RWPE2 (cell line): ENCODE measurements around the gene PHLDB1.

Experiments
- ATAC-seq: fragments of 200-7000 bp; cut with Tn5 transposase; 3 replicates; pipeline ENCODE4 v1.9.1; 2021; ENCODE audit warnings: low read depth
- DNase-seq: peaks from one replicate; pipeline ENCODE4 v3.0.0-alpha.2; 2020; ENCODE audit warnings: low spot score
- H3K27ac ChIP-seq: fragments of 450-650 bp; 2 replicates; pipeline ENCODE4 v1.5.1; 2017; ENCODE audit warnings: mild to moderate bottlenecking; ENCODE audit not compliant: poor library complexity, severe bottlenecking
- H3K27me3 ChIP-seq: fragments of 250-450 bp; sonication (Bioruptor Pico); 2 replicates; pipeline ENCODE4 v1.5.1; 2021; ENCODE audit warnings: mild to moderate bottlenecking, moderate library complexity; ENCODE audit not compliant: insufficient read depth, poor library complexity, severe bottlenecking
- H3K36me3 ChIP-seq: fragments of 250-450 bp; sonication (Bioruptor Pico); 2 replicates; pipeline ENCODE4 v1.5.1; 2020; ENCODE audit warnings: low read depth, mild to moderate bottlenecking, moderate library complexity
- H3K4me1 ChIP-seq: fragments of 250-450 bp; sonication (Bioruptor Pico); 2 replicates; pipeline ENCODE4 v1.5.1; 2021; ENCODE audit warnings: mild to moderate bottlenecking, moderate library complexity; ENCODE audit not compliant: insufficient read depth, poor library complexity, severe bottlenecking
- H3K4me3 ChIP-seq: fragments of 250-450 bp; sonication (Bioruptor Pico); 2 replicates; pipeline ENCODE4 v1.5.1; 2021; ENCODE audit warnings: mild to moderate bottlenecking, moderate library complexity; ENCODE audit not compliant: severe bottlenecking
- H3K9me3 ChIP-seq: fragments of 250-450 bp; sonication (Bioruptor Pico); 2 replicates; pipeline ENCODE4 v1.5.1; 2021; ENCODE audit warnings: mild to moderate bottlenecking, moderate library complexity; ENCODE audit not compliant: severe bottlenecking
- TF ChIP-seq, protein P1 (sequence below): fragments of 450-650 bp; IDR thresholded peaks from one replicate; pipeline ENCODE4 v1.5.1; 2017; ENCODE audit warnings: mild to moderate bottlenecking, moderate library complexity; ENCODE audit not compliant: poor library complexity, severe bottlenecking

Gene PHLDB1

DNA sequence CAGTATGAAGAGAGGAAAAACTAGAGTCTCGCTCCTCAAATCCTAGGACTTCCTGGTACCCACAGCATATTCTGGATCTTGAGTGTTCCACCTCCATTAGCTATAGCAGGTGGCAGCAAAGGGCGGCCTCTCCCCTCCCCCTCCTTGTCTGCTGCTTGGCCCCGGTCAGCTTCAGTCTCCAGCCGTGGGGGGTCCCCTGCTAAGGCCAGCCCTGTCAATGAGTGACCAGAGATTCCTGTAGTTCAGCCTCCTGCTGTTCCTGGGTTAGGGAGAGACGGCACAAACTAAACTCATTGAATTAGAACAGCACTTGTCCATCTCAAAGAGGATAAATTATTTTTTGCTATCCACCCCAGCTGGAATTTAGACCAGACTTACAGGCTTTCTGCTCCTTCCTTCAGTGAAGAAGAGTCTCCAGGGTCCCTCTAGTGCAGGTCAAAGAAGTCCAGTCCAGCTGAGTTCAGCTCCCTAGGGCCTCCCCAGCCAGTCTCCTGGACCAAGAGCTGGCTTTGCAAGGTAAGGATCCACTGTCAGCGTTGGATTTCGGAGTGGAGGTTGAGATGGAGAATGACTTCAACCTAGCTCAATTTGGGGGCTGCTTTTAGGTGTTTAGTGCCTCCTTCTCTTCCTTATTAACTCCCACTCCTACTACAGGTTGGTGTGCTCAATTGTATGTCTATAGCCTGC, 1.1 kb upstream of the PHLDB1 start:
- no peak for ATAC-seq
- Histone ChIP-seq H3K4me3 (no peak overlapping the region), H3K4me1 (no peaks in the 10 kb centered on the region)

DNA sequence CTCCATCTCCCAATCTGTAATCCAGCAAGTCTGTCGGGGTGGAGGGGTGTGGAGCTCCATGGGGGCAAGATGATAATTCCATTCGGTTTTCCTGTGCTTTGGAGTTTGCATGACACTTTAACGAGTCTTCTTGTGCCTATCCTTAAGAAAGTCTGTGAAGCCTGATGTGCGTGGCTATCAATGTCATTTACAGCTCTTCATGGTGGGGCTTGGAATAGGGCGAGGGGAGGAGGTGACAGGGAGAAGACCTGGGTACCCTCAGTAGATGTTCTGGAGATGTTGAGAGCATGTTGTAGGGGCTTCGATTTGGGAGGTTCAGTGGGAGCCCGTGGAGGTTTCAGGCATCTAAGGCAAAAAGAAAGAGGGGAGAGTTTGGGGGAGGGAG, 579 bp upstream of the PHLDB1 start:
- no peak overlapping the region for H3K27ac ChIP-seq
- peaks cover 11% of the 10 kb centered on the region for H3K36me3 ChIP-seq
- no peaks in the 10 kb centered on the region for H3K9me3 ChIP-seq
- ATAC-seq (no peak), DNase-seq (no peak)
- H3K4me1 ChIP-seq = no peaks in the 10 kb centered on the region
- no peak overlapping the region for H3K4me3 ChIP-seq
- no peaks in the 10 kb centered on the region for H3K27me3 ChIP-seq
- TF ChIP-seq, protein P1, sequence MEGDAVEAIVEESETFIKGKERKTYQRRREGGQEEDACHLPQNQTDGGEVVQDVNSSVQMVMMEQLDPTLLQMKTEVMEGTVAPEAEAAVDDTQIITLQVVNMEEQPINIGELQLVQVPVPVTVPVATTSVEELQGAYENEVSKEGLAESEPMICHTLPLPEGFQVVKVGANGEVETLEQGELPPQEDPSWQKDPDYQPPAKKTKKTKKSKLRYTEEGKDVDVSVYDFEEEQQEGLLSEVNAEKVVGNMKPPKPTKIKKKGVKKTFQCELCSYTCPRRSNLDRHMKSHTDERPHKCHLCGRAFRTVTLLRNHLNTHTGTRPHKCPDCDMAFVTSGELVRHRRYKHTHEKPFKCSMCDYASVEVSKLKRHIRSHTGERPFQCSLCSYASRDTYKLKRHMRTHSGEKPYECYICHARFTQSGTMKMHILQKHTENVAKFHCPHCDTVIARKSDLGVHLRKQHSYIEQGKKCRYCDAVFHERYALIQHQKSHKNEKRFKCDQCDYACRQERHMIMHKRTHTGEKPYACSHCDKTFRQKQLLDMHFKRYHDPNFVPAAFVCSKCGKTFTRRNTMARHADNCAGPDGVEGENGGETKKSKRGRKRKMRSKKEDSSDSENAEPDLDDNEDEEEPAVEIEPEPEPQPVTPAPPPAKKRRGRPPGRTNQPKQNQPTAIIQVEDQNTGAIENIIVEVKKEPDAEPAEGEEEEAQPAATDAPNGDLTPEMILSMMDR = no peak

More for the DNA sequence above, 1.1 kb upstream of the PHLDB1 start:
- Histone ChIP-seq H3K9me3 (no peaks in the 10 kb centered on the region), H3K36me3 (peaks cover 17% of the 10 kb centered on the region), H3K27ac (no peak overlapping the region), H3K27me3 (no peaks in the 10 kb centered on the region)
- no peak for DNase-seq
- TF ChIP-seq, protein P1 = no peak

DNA sequence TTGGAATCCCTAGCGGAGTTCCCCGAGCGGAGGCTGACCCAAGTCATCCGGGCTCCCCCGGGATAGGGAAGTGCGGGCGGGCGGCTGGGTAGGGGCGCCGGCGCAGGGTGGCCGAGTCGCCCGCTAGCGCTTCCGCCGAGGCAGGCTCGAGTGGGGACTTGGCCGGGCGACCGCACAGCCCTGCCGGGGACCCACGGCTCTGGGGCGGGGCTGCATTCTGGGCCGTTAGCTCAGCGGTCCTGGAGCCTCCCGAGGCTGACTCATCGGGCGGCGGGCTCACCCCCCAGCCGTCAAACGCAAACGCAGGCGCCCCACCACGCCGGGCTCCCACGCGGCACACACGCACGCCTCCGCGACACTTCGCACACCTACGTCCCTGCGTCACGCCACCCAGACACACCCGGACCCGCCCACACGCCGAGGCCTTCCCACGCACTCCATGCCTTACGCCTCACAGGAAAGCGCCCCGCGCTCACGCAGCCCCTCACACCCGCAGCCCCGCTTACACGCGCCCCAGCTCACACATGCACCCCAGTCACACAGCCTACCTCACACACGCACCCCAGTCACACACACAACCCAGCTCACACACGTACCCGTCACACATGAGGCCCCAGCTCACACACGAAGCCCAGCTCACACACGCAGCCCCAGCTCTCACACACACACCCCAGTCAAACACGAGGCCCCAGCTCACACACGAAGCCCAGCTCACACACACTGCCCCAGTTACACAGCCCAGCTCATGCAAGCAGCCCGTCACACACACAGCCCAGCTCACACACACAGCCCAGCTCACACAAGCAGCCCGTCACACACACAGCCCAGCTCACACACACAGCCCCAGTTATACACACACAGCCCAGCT, 1.2 kb downstream of the PHLDB1 start:
- no peaks in the 10 kb centered on the region for H3K27me3 ChIP-seq
- DNase-seq (no peak), ATAC-seq (peak; percentile 65)
- H3K4me1 ChIP-seq = no peaks in the 10 kb centered on the region
- peak overlapping the region; percentile 57 for H3K27ac ChIP-seq
- TF ChIP-seq, protein P1 = no peak
- H3K4me3 ChIP-seq = peak overlapping the region; percentile 41
- H3K36me3 ChIP-seq = no peaks in the 10 kb centered on the region
- H3K9me3 ChIP-seq = no peaks in the 10 kb centered on the region

DNA sequence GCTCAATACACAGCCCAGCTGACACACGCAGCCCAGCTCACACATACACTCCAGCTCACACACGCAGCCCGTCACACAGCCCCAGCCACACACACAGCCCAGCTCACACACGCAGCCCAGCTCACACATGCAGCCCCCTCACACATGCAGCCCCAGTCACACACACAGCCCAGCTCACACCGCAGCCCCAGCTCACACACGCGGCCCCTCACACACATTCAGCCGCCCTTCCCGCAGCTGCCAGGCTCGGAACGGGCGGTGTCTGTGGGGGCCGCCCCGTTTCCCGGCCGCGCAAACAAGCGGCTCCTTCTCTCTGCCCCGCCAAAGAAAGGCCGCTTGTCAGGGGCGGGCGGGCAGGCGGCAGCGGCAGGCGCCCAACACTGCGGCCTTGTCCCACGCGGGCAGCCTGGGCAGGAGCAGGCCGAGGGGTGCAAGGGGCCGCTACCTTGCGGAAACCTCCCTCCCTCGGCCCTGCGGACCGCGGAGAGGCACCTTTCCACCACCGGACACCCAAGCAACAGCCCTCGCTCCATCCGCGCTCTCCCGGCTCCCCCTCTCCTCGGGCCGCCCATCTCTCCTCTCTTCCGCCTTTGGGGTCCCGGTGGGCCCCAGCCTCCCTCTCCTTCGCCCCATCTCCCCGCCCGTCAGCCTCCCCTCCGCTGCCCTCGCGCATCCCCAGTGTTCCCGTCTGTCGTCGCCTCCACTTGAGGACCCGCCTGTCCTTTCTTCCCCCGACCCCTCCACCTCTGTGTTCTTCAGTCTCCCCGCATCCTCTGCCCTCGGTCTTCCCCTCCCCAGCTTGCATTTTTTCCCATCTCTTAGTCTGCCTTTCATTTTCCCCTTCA, 2.2 kb downstream of the PHLDB1 start:
- no peak overlapping the region for H3K4me3 ChIP-seq
- no peak for ATAC-seq
- H3K27ac ChIP-seq = no peak overlapping the region
- H3K4me1 ChIP-seq = no peaks in the 10 kb centered on the region
- H3K9me3 ChIP-seq = no peaks in the 10 kb centered on the region
- no peak for DNase-seq
- H3K36me3 ChIP-seq = no peaks in the 10 kb centered on the region
- H3K27me3 ChIP-seq = no peaks in the 10 kb centered on the region
- TF ChIP-seq, protein P1 = no peak
